HS-5 (cell line): ENCODE measurements around the gene NLRC5.
"Not testable (repeated sequence)": the region's sequence is repeated elsewhere in the genome, so short reads cannot be mapped to it uniquely, and the experiment has no call there.

Source experiments
- DNase-seq: peaks from one replicate; pipeline ENCODE4 v3.0.0-alpha.2; 2012; ENCODE audit warnings: low read depth

Gene NLRC5

GRCh38 chr16:56980792-56981724 lies 8.3 kb upstream of the NLRC5 start:
- DNase-seq = no peak

GRCh38 chr16:56981729-56982271 lies 7.6 kb upstream of the NLRC5 start:
- DNase-seq = no peak

GRCh38 chr16:56982695-56983094 lies 6.7 kb upstream of the NLRC5 start:
- no peak for DNase-seq

GRCh38 chr16:56983211-56983751 lies 6.1 kb upstream of the NLRC5 start:
- DNase-seq = no peak

GRCh38 chr16:56984639-56985038 lies 4.7 kb upstream of the NLRC5 start:
- no peak for DNase-seq

GRCh38 chr16:56985288-56985961 lies 3.9 kb upstream of the NLRC5 start:
- peak; percentile 58 for DNase-seq

- no peak for DNase-seq
These were observed 3.4 kb upstream of the NLRC5 start for GRCh38 chr16:56985962-56986360.

- no peak for DNase-seq
These were observed 3.0 kb upstream of the NLRC5 start for GRCh38 chr16:56986361-56986760.

- not testable (repeated sequence) for DNase-seq
These were observed 2.4 kb upstream of the NLRC5 start for GRCh38 chr16:56986908-56987307.

- DNase-seq = no peak
These were observed 1.7 kb upstream of the NLRC5 start for GRCh38 chr16:56987692-56988091.

GRCh38 chr16:56988161-56988947 lies 1.0 kb upstream of the NLRC5 start:
- DNase-seq = no peak

GRCh38 chr16:56989988-56990387 lies 631 bp downstream of the NLRC5 start:
- DNase-seq = no peak

- no peak for DNase-seq
These were observed 1.3 kb downstream of the NLRC5 start for GRCh38 chr16:56990407-56991286.

- not testable (repeated sequence) for DNase-seq
These were observed 3.1 kb downstream of the NLRC5 start for GRCh38 chr16:56992431-56992830.

GRCh38 chr16:56993204-56993603 lies 3.8 kb downstream of the NLRC5 start:
- DNase-seq = no peak

GRCh38 chr16:56994311-56994710 lies 5.0 kb downstream of the NLRC5 start:
- no peak for DNase-seq

GRCh38 chr16:56995136-56995805 lies 5.9 kb downstream of the NLRC5 start:
- no peak for DNase-seq

- no peak for DNase-seq
These were observed 7.9 kb downstream of the NLRC5 start for GRCh38 chr16:56997264-56997663.

GRCh38 chr16:56997931-56998330 lies 8.6 kb downstream of the NLRC5 start:
- no peak for DNase-seq

- no peak for DNase-seq
These were observed 9.0 kb downstream of the NLRC5 start for GRCh38 chr16:56998352-56998751.
